GM18867 (cell line): Measurements from ENCODE around the gene CYSRT1.
A peak's percentile ranks its signal among the peaks of the same experiment; 100 is the strongest.

Experiments
- ATAC-seq: cut with Tn5 transposase; IDR thresholded peaks from one replicate; pipeline ENCODE4 v1.9.1; 2021; ENCODE audit warnings: mild to moderate bottlenecking, moderate library complexity; ENCODE audit not compliant: unreplicated experiment

Gene CYSRT1

GRCh38 chr9:137224830-137225694 is at the start of gene CYSRT1:
CYSRT1 (plus strand) TSS chr9:137225174; CDS start chr9:137225622, 448 bp downstream.
- ATAC-seq: no peak

GRCh38 chr9:137175345-137175961 is 49.5 kb upstream of the CYSRT1 start:
- no peak for ATAC-seq

GRCh38 chr9:137176302-137177182 is 48.4 kb upstream of the CYSRT1 start:
- ATAC-seq: no peak

GRCh38 chr9:137178201-137178938 is 46.6 kb upstream of the CYSRT1 start:
- ATAC-seq: no peak

- ATAC-seq: no peak
Observed at GRCh38 chr9:137178939-137179630, 45.9 kb upstream of the CYSRT1 start.

- ATAC-seq: no peak
Observed at GRCh38 chr9:137179761-137180160, 45.2 kb upstream of the CYSRT1 start.

- no peak for ATAC-seq
Observed at GRCh38 chr9:137180491-137180890, 44.5 kb upstream of the CYSRT1 start.

GRCh38 chr9:137181680-137182079 is 43.3 kb upstream of the CYSRT1 start:
- ATAC-seq: no peak

- ATAC-seq: no peak
Observed at GRCh38 chr9:137182836-137183235, 42.1 kb upstream of the CYSRT1 start.

- ATAC-seq: no peak
Observed at GRCh38 chr9:137183980-137184595, 40.9 kb upstream of the CYSRT1 start.

- ATAC-seq: no peak
Observed at GRCh38 chr9:137184881-137185660, 39.9 kb upstream of the CYSRT1 start.

GRCh38 chr9:137185921-137186320 is 39.1 kb upstream of the CYSRT1 start:
- ATAC-seq: no peak

- ATAC-seq: no peak
Observed at GRCh38 chr9:137186385-137186784, 38.6 kb upstream of the CYSRT1 start.

- no peak for ATAC-seq
Observed at GRCh38 chr9:137187386-137187785, 37.6 kb upstream of the CYSRT1 start.

- ATAC-seq: no peak
Observed at GRCh38 chr9:137188086-137188489, 36.9 kb upstream of the CYSRT1 start.

- peak; percentile 79 for ATAC-seq
Observed at GRCh38 chr9:137188490-137189296, 36.3 kb upstream of the CYSRT1 start, which contains the start of the genes ANAPC2 and SSNA1. ANAPC2 (minus strand) TSS chr9:137188560; CDS start chr9:137188532, 28 bp downstream. SSNA1 (plus strand) TSS chr9:137188676; CDS start chr9:137188727, 51 bp downstream.
